MM.1S (cell line): ENCODE measurements around the gene AMOTL2.

Experiments used
- DNase-seq: peaks from one replicate; pipeline ENCODE4 v3.0.0-alpha.2; 2015
- H2AFZ ChIP-seq: fragments of 300-600 bp; sonication (generic); 2 replicates; pipeline ENCODE4 v1.6.0; 2016; ENCODE audit warnings: antibody characterized with exemption, low read length
- H3F3A ChIP-seq: fragments of 300-600 bp; sonication (generic); 2 replicates; pipeline ENCODE4 v1.6.1; 2016; ENCODE audit warnings: mild to moderate bottlenecking, antibody characterized with exemption, low read length, moderate library complexity, mixed read lengths; ENCODE audit not compliant: insufficient read depth
- H3K27ac ChIP-seq: fragments of 300-600 bp; sonication (generic); 2 replicates; pipeline ENCODE4 v1.5.1; 2016; ENCODE audit warnings: mild to moderate bottlenecking, low read length
- H3K27me3 ChIP-seq: fragments of 300-600 bp; sonication (generic); replicated peaks from 2 replicates; pipeline ENCODE4 v1.6.0; 2016; ENCODE audit warnings: low read length; ENCODE audit not compliant: insufficient read depth
- H3K36me3 ChIP-seq: fragments of 300-600 bp; sonication (generic); replicated peaks from 2 replicates; pipeline ENCODE4 v1.6.1; 2016; ENCODE audit warnings: mild to moderate bottlenecking, low read length, mixed read lengths; ENCODE audit not compliant: insufficient read depth
- H3K4me1 ChIP-seq: fragments of 300-600 bp; sonication (generic); 2 replicates; pipeline ENCODE4 v1.6.1; 2016; ENCODE audit warnings: low read length, mixed read lengths
- H3K4me2 ChIP-seq: fragments of 300-600 bp; sonication (generic); 2 replicates; pipeline ENCODE4 v1.6.0; 2016; ENCODE audit warnings: low read depth, low read length
- H3K4me3 ChIP-seq: fragments of 300-600 bp; sonication (generic); 2 replicates; pipeline ENCODE4 v1.5.1; 2016; ENCODE audit warnings: low read length, mixed read lengths
- H3K79me2 ChIP-seq: fragments of 300-600 bp; sonication (generic); 2 replicates; pipeline ENCODE4 v1.6.1; 2016; ENCODE audit warnings: mixed run types, low read length, mixed read lengths
- H3K9ac ChIP-seq: fragments of 300-600 bp; sonication (generic); 2 replicates; pipeline ENCODE4 v1.6.1; 2016; ENCODE audit warnings: low read length, mixed read lengths
- H3K9me2 ChIP-seq: fragments of 300-600 bp; sonication (generic); replicated peaks from 2 replicates; pipeline ENCODE4 v1.6.1; 2016; ENCODE audit warnings: mild to moderate bottlenecking, low read length, mixed read lengths; ENCODE audit not compliant: insufficient read depth
- H3K9me3 ChIP-seq: fragments of 300-600 bp; sonication (generic); replicated peaks from 2 replicates; pipeline ENCODE4 v1.6.1; 2016; ENCODE audit warnings: mild to moderate bottlenecking, low read length, mixed read lengths; ENCODE audit not compliant: insufficient read depth
- H4K20me1 ChIP-seq: fragments of 300-600 bp; sonication (generic); 2 replicates; pipeline ENCODE4 v1.6.1; 2016; ENCODE audit warnings: mild to moderate bottlenecking, low read length, moderate library complexity, mixed read lengths; ENCODE audit not compliant: insufficient read depth
- CTCF ChIP-seq: fragments of 300-600 bp; sonication (generic); IDR thresholded peaks from 2 replicates; pipeline ENCODE4 v1.5.1; 2016; ENCODE audit warnings: antibody characterized with exemption, low read length, mixed read lengths
- EZH2 ChIP-seq: fragments of 300-600 bp; sonication (generic); optimal IDR thresholded peaks from 2 replicates; pipeline ENCODE3; 2017; ENCODE audit warnings: low read depth, mild to moderate bottlenecking, antibody characterized with exemption, low read length, mixed read lengths
- EZH2phosphoT487 ChIP-seq: fragments of 300-600 bp; sonication (generic); IDR thresholded peaks from 2 replicates; pipeline ENCODE4 v1.6.1; 2018; ENCODE audit warnings: antibody characterized with exemption, low read length

The AMOTL2 gene

GRCh38 chr3:134325706-134326105 is 48.5 kb downstream of the AMOTL2 start:
- Histone ChIP-seq H3K9me2 (no peaks in the 10 kb centered on the region), H3K9me3 (no peaks in the 10 kb centered on the region), H3K27ac (no peak overlapping the region), H4K20me1 (no peaks in the 10 kb centered on the region), H3K27me3 (no peaks in the 10 kb centered on the region), H2AFZ (no peak overlapping the region), H3K4me3 (no peak overlapping the region), H3K79me2 (no peaks in the 10 kb centered on the region), H3K4me1 (no peaks in the 10 kb centered on the region), H3F3A (no peaks in the 10 kb centered on the region), H3K36me3 (no peaks in the 10 kb centered on the region), H3K9ac (no peak overlapping the region), H3K4me2 (no peak overlapping the region)
- no peak for DNase-seq
- no peak for TF ChIP-seq EZH2
- no peak for TF ChIP-seq CTCF
- no peak for TF ChIP-seq EZH2phosphoT487

- no peaks in the 10 kb centered on the region for H3K36me3 ChIP-seq
- no peaks in the 10 kb centered on the region for H3K9me2 ChIP-seq
- H3K4me1 ChIP-seq: no peaks in the 10 kb centered on the region
- no peak overlapping the region for H3K27ac ChIP-seq
- H3K4me2 ChIP-seq: no peak overlapping the region
- no peak for DNase-seq
- H3F3A ChIP-seq: no peaks in the 10 kb centered on the region
- H4K20me1 ChIP-seq: no peaks in the 10 kb centered on the region
- TF ChIP-seq CTCF: no peak
- no peak for TF ChIP-seq EZH2phosphoT487
- TF ChIP-seq EZH2: no peak
- H3K9me3 ChIP-seq: no peaks in the 10 kb centered on the region
- no peak overlapping the region for H3K4me3 ChIP-seq
- no peak overlapping the region for H2AFZ ChIP-seq
- H3K9ac ChIP-seq: no peak overlapping the region
- H3K27me3 ChIP-seq: no peaks in the 10 kb centered on the region
- no peaks in the 10 kb centered on the region for H3K79me2 ChIP-seq
These were observed 49.1 kb downstream of the AMOTL2 start for GRCh38 chr3:134325061-134325705.

DNA sequence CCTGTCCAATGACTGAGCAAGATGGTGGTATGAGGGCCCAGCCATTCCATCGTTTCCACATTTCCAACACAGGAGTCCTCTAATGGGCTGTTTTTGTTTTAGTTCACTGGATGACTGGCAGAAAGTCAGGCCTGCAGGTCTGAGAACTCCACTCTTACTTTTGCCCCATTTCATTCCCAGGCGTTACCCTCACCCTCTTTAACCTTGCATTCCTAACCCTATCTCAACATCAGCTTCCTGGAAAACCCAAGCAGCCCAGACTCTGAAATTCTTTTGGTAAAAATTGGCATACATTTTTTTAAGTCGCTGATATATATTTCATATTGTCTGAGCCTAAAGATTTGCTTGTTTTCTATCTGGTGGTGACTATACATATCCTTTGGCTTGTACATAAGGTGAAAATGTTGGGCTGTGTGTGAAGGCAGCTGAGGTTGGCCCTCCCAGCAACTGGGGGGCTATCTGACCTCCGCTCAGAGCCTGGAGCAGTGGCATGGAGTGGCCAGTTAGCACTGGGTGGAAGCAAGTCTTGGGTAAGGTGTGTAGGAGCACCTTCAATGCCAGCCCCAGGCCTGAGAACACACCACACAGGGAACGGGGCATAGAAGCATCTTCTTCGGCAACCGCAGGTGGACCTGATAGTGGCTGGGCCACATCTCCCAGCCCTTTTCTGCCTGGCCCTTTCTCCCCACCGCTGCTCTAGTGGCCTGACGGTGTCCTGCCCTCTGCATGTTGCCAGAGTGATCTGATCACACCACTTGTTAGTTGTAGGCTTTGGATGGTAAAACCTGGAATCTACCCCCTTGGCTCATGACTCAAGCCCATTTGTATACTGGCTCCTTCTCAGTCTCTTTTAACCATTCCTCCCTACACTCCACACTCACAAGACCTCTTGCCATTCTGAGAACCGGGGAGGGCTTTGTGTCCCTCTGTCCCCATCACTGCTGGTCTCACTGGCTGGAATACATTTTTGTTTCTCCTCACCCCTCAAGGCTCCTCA is 50.0 kb downstream of the AMOTL2 start:
- Histone ChIP-seq H3K9me3 (no peaks in the 10 kb centered on the region), H3K79me2 (no peaks in the 10 kb centered on the region), H3K4me3 (no peak overlapping the region), H3K4me2 (no peak overlapping the region), H3K4me1 (no peaks in the 10 kb centered on the region), H3K36me3 (no peaks in the 10 kb centered on the region), H3K27me3 (no peaks in the 10 kb centered on the region), H2AFZ (no peak overlapping the region), H3K9ac (no peak overlapping the region), H3F3A (no peaks in the 10 kb centered on the region), H3K27ac (no peak overlapping the region), H3K9me2 (no peaks in the 10 kb centered on the region), H4K20me1 (no peaks in the 10 kb centered on the region)
- no peak for DNase-seq
- no peak for TF ChIP-seq EZH2

DNA sequence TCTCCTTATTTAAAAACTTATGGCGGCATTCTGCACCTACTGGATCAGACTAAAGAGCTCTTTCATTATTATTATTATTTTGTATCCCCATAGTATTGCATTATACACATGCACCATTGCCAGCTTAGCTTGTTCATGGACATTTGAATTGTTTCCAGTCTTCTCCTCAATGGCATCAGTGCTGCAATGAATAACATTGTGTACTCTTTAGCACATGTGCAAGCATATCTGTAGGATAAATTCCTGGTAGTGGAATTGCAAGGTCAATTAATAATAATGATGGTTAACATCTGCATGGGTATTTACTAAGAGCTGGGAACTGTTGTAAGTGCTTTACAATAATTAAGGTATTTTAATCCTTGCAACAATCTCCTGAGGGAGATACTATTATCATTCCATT is 52.0 kb downstream of the AMOTL2 start:
- no peak overlapping the region for H3K27ac ChIP-seq
- no peaks in the 10 kb centered on the region for H3F3A ChIP-seq

More for the DNA sequence above, 52.0 kb downstream of the AMOTL2 start:
- no peak for DNase-seq
- H3K4me1 ChIP-seq: no peaks in the 10 kb centered on the region
- H3K4me3 ChIP-seq: no peak overlapping the region
- H3K27me3 ChIP-seq: no peaks in the 10 kb centered on the region
- no peak overlapping the region for H3K9ac ChIP-seq
- TF ChIP-seq EZH2phosphoT487 (no peak), EZH2 (no peak), CTCF (no peak)
- no peaks in the 10 kb centered on the region for H3K36me3 ChIP-seq
- H3K9me2 ChIP-seq: no peaks in the 10 kb centered on the region
- no peaks in the 10 kb centered on the region for H3K79me2 ChIP-seq
- no peaks in the 10 kb centered on the region for H3K9me3 ChIP-seq
- no peak overlapping the region for H2AFZ ChIP-seq
- no peaks in the 10 kb centered on the region for H4K20me1 ChIP-seq
- no peak overlapping the region for H3K4me2 ChIP-seq
